HG02973 (cell line): Measurements from ENCODE around the gene OSBPL3.

Experiments
- ATAC-seq: cut with Tn5 transposase; IDR thresholded peaks from one replicate; pipeline ENCODE4 v1.9.1; 2021; ENCODE audit warnings: moderate library complexity; ENCODE audit not compliant: unreplicated experiment

OSBPL3 gene

GRCh38 chr7:24769851-24770250 is 210.1 kb downstream of the OSBPL3 start:
- ATAC-seq = no peak

DNA sequence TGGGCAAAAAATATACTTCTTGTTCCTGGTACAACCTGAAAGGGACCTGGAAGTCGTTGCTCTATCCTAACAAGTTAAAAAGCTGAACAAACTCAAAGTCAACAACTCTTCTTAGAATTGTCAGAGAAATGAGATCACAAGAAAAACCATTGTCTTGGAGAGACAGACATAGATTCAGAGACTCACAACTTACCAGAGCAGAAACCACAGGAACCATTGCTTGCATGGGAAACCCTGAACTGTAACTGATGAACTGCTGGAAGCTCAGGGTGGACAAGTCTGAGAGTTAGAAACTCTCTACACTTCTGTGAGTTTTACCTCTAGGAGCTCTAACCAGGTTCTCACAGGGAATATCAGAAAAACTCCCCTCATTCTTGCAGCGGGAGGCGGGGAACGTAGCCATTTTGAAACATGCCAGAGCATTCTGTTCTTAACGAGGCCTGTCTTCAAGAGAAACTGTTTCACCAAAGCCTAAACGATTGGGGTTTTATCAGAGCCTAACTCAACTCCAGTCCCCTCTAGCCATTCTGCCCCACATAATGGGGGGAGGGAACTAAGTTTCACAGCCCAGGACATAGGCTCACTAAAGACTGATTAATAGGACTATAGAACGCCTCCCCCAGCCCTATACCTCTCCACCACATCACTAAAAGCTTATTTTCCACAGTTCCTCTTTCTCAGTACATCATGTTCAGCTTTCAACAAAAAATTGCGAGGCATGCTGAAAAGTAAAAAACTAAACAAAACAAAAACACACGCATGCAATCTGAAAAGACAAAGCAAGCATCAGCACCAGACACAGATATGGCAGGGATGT is 210.8 kb downstream of the OSBPL3 start:
- no peak for ATAC-seq

- ATAC-seq = no peak
Measured at GRCh38 chr7:24767878-24768569, 212.0 kb downstream of the OSBPL3 start.

- ATAC-seq = no peak
Measured at GRCh38 chr7:24764972-24765744, 214.8 kb downstream of the OSBPL3 start.

DNA sequence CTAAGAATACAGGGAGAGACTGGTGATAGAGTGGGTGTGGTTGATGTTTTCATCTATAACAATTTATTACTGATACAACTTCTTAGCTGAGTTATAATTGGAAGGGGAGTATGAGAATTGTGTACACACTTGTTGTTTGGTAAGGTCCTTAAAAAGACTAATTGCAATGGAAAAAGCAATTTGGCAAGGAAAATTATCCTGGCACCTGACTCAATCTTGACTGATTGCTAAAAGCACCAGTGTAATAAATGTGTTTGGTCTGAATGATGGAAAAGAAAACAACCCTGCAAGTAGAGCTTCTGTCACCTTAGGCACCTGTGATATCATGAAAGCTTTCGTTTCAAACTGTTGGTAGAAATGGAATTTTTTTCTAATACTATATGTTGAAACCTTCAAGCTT is 216.0 kb downstream of the OSBPL3 start:
- ATAC-seq = no peak

DNA sequence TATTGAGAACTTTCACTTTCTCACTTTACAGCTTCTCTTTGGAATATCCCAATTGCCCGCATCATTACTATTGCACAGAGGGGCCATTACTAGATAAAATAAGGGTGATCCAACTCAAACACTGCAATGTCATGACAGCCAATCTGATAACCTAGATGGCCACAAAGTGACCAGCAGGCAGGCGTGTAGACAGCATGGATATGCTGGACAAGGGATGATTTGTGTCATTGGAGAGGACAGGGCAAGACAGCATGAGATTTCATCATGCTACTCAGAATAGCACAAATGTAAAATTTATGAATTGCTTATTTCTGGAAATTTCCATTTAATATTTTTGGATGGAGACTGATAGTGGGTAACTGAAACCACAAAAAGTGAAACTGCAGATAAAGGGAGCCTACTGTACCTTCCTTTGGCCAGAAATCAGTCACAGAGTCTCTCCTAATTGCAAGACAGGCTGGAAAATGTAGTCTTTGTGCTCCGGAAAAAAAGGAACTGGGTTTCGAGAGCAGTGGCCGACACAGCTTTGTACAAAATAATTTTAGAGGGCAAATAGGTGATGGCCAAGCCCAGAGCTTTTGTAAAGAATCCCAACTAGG is 216.6 kb downstream of the OSBPL3 start:
- no peak for ATAC-seq

GRCh38 chr7:24762771-24763170 is 217.2 kb downstream of the OSBPL3 start:
- ATAC-seq = no peak

GRCh38 chr7:24760968-24761367 is 219.0 kb downstream of the OSBPL3 start:
- no peak for ATAC-seq

DNA sequence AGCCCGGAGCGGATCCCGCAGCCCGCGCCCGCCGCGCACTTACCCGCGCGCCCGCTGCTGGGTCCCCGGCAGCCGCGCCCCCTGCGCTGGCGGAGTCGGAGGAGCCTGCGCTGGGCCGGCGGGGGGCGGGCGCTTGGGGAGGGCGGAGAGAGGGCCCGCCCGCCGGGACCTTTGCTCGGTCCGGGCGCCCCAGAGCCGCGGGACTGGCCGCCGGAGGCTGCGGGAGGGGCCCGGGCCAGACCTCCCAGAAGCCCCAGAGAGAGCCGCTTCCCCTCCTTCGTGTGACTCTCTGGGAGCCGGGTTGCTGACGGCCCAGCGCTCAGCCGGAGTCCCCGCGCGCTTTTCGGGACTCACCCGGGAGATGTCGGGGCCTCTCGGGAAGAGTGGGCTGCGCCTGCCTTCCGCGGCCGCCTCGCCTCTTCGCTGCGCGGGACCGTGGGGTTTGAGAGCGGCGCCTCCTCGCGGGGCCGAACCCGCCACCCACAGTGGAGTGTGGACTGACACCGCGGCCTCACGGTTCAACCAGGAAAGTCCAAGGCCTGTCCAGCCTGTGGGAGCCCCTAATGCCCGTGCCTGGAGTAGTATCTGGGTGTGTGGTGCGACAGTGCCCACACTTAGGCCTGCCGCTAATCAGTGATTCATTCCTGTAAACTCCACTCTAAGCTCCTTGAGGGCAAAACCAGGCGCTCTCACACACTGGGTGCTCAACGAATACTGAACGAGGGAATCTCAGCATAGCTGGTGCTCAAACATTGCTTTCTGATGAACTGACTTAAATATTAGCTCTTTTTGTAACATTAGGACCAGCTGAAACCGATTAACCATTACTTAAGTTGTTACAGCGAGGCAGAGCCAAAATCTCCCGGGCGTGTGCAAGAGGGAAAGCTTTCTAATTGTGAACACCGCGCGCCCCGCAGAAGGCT is 222.4 kb downstream of the OSBPL3 start, which contains the start of gene GSDME:
Gene GSDME (minus strand): TSS at position 112 of the 923 bp plus-strand sequence. CDS start 7,690 bp downstream, outside the sequence.
- peak; percentile 45 for ATAC-seq

GRCh38 chr7:24756545-24757352 is 223.2 kb downstream of the OSBPL3 start:
- no peak for ATAC-seq

- ATAC-seq = peak; percentile 73
Measured at GRCh38 chr7:24755541-24756407, 224.2 kb downstream of the OSBPL3 start.

DNA sequence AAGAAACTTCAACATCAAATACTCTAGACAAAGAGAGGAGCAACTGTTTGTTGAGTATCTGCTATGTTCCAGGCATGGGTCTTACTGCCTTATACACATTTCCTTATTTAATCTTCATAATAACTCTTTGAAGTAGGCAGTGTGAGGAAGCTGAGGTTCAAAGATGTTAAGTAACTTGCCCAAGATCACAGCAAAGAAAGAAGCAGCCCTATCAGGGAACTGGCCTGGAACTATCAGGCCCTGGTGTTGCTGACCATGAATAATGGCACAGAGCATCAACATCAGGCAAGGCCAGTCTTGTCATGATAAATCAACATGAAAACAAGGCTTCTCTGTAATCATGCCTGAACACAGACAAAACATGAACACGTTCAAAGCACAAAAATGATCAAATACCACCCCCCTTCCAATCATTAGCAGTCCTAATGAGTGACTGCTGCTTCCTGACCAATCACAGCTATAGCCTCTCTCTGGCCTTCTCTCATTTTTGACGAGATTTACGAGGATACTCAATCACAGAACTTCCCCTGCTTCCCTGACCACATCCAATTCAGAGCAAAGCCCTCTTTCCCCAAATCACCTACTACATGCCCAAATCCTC is 225.0 kb downstream of the OSBPL3 start:
- peak; percentile 1 for ATAC-seq

- ATAC-seq = no peak
Measured at GRCh38 chr7:24752073-24752800, 227.7 kb downstream of the OSBPL3 start.

DNA sequence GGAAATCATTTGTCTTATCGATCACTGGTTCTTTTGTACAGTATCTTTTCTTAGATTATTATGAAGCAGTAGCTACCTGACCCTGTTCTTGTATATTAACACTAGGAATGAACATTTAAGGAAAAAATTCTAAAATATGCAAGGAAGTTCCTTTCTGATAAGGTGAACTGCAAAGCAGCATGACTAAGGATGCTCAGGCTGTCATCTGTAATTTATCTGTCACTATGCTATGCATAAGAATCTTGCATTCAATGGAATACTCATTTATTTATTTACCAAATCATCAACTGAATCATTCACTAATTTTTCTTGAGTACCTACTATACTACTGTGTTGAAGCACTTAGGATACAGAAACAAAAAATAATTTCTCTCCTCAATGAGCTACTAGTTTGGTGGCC is 228.5 kb downstream of the OSBPL3 start:
- ATAC-seq = no peak

- no peak for ATAC-seq
Measured at GRCh38 chr7:24750441-24751055, 229.4 kb downstream of the OSBPL3 start.

DNA sequence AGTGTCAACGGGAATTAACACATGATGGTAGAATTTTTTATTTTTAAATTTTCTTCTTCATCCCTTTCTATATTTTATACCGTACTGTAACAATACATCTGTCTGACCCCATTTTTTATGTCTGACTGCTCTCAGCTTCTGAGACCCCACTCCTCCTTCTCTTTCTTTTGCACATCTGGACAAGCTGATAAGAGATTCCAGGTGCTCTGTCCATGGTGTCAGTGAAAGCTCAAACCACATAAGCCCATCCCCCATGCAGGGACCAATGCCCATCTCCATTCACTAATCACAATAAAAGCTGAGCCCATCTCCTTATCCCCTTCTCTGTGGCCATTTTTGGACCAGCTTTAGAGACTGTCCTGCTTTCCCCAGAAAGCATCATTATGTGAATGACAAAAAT is 231.5 kb downstream of the OSBPL3 start:
- ATAC-seq = no peak
